ENCODE results near the gene NRP1. TPM values are rescaled to one million over a fixed set of nuclear protein-coding genes. Genes with fewer than 3 reads are reported as not detected.

The NRP1 gene
- total and polyA plus RNA-seq, 8 donors = 79.8 to 203 (median 164) TPM

DNA sequence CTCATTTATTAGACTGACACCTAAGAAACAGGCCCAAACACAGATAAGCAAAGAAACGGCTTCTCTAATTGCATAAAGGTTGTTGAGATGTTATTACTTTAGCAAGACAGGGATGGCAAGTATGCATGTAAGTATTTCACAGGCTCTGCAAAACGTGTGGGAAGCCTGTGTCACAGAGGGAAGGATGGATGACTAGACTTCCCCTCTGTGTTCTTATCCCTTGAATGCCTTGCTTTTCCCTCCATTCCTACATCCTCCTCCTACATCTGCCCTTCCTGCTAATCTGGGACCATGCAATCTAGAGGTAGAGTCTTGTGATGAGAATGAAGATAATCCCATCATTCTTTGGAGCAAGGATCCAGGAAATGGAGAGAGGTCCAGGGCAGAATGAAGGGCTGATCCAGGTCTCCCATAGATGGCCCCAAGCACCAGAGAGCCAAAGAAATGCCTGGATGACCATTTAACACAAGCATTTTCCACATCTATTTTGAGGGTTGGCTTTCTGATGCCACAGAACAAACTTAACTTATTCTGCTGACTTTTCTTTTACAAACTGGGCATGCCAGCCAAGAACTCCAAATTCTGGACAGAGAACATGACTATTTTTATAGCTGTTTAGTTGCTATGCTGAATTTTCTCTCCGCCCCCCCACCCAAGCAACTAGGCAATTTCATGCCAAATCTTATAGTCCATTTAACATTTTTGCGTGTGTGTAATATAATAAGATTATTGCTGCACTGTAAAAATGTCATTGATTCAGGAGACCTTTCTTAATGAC, 48.1 kb downstream of the NRP1 start:
- TF ChIP-seq, protein P1, sequence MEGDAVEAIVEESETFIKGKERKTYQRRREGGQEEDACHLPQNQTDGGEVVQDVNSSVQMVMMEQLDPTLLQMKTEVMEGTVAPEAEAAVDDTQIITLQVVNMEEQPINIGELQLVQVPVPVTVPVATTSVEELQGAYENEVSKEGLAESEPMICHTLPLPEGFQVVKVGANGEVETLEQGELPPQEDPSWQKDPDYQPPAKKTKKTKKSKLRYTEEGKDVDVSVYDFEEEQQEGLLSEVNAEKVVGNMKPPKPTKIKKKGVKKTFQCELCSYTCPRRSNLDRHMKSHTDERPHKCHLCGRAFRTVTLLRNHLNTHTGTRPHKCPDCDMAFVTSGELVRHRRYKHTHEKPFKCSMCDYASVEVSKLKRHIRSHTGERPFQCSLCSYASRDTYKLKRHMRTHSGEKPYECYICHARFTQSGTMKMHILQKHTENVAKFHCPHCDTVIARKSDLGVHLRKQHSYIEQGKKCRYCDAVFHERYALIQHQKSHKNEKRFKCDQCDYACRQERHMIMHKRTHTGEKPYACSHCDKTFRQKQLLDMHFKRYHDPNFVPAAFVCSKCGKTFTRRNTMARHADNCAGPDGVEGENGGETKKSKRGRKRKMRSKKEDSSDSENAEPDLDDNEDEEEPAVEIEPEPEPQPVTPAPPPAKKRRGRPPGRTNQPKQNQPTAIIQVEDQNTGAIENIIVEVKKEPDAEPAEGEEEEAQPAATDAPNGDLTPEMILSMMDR (IDR thresholded peaks at IDR 0.05) = no peak
- Histone ChIP-seq H3K9me3 (no peaks in the 10 kb centered on the region), H3K27me3 (no peaks in the 10 kb centered on the region), H3K4me3 (no peak overlapping the region), H3K36me3 (no peaks in the 10 kb centered on the region), H3K27ac (no peak overlapping the region), H3K4me1 (peaks cover 0 to 9% of the 10 kb centered on the region in 2 donors)
- intact Hi-C loops (cut with DNase I) = no loop called here
- DNase-seq = no peak
- ATAC-seq = no peak

DNA sequence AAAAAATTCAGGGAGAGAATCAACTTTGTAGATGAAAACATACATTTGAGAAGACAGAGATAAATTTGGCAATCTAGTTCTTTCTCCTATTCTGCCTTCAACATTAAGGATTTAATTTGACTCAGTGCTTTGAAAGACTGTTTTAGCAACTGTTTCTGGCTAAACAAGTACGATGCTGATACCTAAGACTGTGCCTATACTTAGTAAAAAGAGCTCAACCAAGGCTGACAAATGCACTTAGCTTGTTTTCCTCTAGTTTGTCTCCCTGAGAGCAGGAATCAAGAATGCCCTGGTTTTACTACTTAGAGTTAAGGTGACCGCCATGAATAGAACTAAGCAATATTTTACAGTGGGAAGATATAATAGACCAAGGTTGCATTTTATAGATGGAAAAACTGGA, 49.5 kb downstream of the NRP1 start:
- H3K36me3 ChIP-seq = no peaks in the 10 kb centered on the region
- intact Hi-C loops (cut with DNase I) = no loop called here
- no peak overlapping the region for H3K27ac ChIP-seq
- H3K4me3 ChIP-seq = no peak overlapping the region
- DNase-seq (no peak), ATAC-seq (no peak)
- TF ChIP-seq, protein P1 (IDR thresholded peaks at IDR 0.05) = no peak
- H3K27me3 ChIP-seq = no peaks in the 10 kb centered on the region
- no peaks in the 10 kb centered on the region for H3K9me3 ChIP-seq
- no peaks in the 10 kb centered on the region for H3K4me1 ChIP-seq

DNA sequence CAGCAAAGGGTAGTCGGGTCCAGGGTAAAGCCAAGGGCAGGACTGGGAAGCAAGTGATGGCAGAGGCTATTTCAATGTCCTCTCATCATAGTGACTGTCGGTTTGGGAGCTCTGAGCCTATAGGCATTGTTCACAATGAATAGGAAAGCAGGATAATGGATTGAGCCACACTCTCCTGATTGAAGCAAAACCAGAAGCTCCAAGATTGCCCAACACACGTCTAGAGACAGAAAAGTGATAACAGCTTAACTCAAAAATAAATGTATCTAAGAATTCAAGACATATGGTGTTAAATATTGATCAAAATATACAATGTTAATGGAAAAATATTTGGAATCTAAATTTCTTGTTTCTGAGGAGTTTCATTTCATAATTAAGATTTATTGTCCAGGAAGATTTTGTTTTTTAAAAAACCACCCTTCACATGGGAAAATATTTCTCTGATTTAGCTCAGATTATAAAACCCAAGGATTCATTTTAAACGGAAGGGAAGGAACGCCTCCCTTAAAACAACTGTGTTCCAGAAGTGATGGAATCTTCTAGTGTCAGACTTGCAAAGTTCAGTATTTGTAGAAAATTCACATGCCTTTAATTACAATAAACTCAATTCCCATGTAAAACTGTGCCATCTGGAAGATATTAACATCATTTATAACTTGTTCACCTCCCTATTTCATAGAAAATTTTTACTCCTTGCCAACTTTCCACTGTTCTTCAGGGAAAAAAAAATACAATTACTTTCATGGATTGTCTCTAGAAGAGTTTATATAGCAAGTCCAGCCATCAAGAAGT, 54.5 kb downstream of the NRP1 start:
- Histone ChIP-seq H3K9me3 (no peaks in the 10 kb centered on the region), H3K27me3 (no peaks in the 10 kb centered on the region), H3K36me3 (no peaks in the 10 kb centered on the region), H3K4me1 (peaks cover 0 to 14% of the 10 kb centered on the region in 2 donors), H3K27ac (no peak overlapping the region), H3K4me3 (no peak overlapping the region)
- no peak for DNase-seq
- TF ChIP-seq, protein P1 (IDR thresholded peaks at IDR 0.05) = no peak
- intact Hi-C loops (cut with DNase I) = no loop called here
- no peak for ATAC-seq

DNA sequence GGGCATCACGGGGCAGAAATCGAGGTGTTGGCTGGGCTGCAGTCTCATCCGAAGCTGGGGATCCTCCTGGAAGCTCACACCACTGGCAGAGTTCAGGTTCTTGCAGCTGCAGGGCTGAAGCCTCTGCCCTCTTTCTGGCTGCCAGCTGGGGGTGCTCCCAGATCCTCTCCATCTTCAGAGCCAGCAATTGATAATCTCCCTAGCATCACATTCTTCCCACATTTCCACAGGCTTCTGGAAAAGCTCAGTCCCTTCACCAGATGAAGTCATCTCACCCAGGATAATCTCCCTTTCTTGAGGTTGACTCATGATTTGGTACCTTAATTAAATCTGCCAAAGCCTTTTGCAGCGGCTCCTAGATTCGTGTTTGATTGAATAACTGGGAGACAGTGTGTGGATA, 55.2 kb downstream of the NRP1 start:
- no peak for ATAC-seq
- peaks cover 0 to 14% of the 10 kb centered on the region in 2 donors for H3K4me1 ChIP-seq
- DNase-seq = no peak
- no peak overlapping the region for H3K27ac ChIP-seq
- H3K36me3 ChIP-seq = no peaks in the 10 kb centered on the region
- intact Hi-C loops (cut with DNase I) = no loop called here
- no peaks in the 10 kb centered on the region for H3K9me3 ChIP-seq
- TF ChIP-seq, protein P1 (IDR thresholded peaks at IDR 0.05) = no peak
- H3K27me3 ChIP-seq = no peaks in the 10 kb centered on the region
- no peak overlapping the region for H3K4me3 ChIP-seq

DNA sequence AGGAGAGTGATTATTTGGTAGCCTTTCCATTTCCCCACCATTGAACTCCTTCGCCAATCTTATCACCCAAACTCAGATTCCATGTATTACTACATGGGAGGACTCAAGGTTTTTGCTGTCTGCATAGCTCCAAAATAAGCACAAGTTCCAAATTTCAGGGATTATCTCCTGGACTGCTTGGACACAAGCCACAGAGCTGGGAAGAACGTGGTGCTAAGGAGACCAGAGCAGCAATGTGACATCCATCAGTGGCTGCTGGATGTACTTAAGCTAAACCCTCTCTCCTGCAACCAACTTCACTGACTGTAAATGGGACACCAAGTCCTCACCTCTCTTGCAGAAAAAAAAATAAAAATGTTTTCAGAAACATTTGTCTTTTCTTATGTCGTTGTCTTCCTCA, 56.3 kb downstream of the NRP1 start:
- Histone ChIP-seq H3K36me3 (no peaks in the 10 kb centered on the region), H3K9me3 (no peaks in the 10 kb centered on the region), H3K4me1 (peaks cover 7 to 23% of the 10 kb centered on the region in 2 donors), H3K4me3 (no peak overlapping the region), H3K27me3 (no peaks in the 10 kb centered on the region), H3K27ac (no peak overlapping the region)
- intact Hi-C loops (cut with DNase I) = no loop called here
- ATAC-seq (no peak), DNase-seq (no peak)
- TF ChIP-seq, protein P1 (IDR thresholded peaks at IDR 0.05) = no peak
